GM21360 (cell line): Measurements from ENCODE around the gene F8.
"Not testable (repeated sequence)": the region's sequence is repeated elsewhere in the genome, so short reads cannot be mapped to it uniquely, and the experiment has no call there.

Experiments
- ATAC-seq: cut with Tn5 transposase; IDR thresholded peaks from one replicate; pipeline ENCODE4 v1.9.1; 2021; ENCODE audit warnings: mild to moderate bottlenecking, moderate library complexity; ENCODE audit not compliant: unreplicated experiment

Gene F8

GRCh38 chrX:154886069-154886788 lies 136.3 kb downstream of the F8 start, which contains the start of gene F8A1:
TSS of gene F8A1 (plus strand) at chrX:154886355. CDS start at chrX:154886375, 20 bp downstream.
- peak; percentile 48 for ATAC-seq

- not testable (repeated sequence) for ATAC-seq
Measured at GRCh38 chrX:154885549-154885948, 137.0 kb downstream of the F8 start.

- not testable (repeated sequence) for ATAC-seq
Measured at GRCh38 chrX:154885057-154885456, 137.5 kb downstream of the F8 start.

- not testable (repeated sequence) for ATAC-seq
Measured at GRCh38 chrX:154884069-154884468, 138.5 kb downstream of the F8 start.

GRCh38 chrX:154873329-154873728 lies 149.2 kb downstream of the F8 start:
- ATAC-seq, result no peak

GRCh38 chrX:154868522-154868921 lies 154.0 kb downstream of the F8 start:
- not testable (repeated sequence) for ATAC-seq

- ATAC-seq, result no peak
Measured at GRCh38 chrX:154855256-154855655, 167.3 kb downstream of the F8 start.

GRCh38 chrX:154850957-154851611 lies 171.4 kb downstream of the F8 start:
- no peak for ATAC-seq

GRCh38 chrX:154840856-154841255 lies 181.7 kb downstream of the F8 start:
- ATAC-seq, result no peak

GRCh38 chrX:154836163-154836562 lies 186.4 kb downstream of the F8 start:
- ATAC-seq, result no peak

- ATAC-seq, result no peak
Measured at GRCh38 chrX:154834562-154834961, 188.0 kb downstream of the F8 start, which contains the start of gene SMIM9. TSS of gene SMIM9 (minus strand) at chrX:154834662. CDS start at chrX:154830856, 3,806 bp downstream.

GRCh38 chrX:154833746-154834274 lies 188.7 kb downstream of the F8 start:
- ATAC-seq, result no peak

- ATAC-seq, result no peak
Measured at GRCh38 chrX:154829926-154830442, 192.5 kb downstream of the F8 start.

- no peak for ATAC-seq
Measured at GRCh38 chrX:154829134-154829533, 193.4 kb downstream of the F8 start.

- ATAC-seq, result no peak
Measured at GRCh38 chrX:154828016-154828408, 194.5 kb downstream of the F8 start.

GRCh38 chrX:154827194-154828015 lies 195.1 kb downstream of the F8 start:
- peak; percentile 69 for ATAC-seq

GRCh38 chrX:154825586-154825985 lies 196.9 kb downstream of the F8 start:
- ATAC-seq, result not testable (repeated sequence)

GRCh38 chrX:154824638-154825037 lies 197.9 kb downstream of the F8 start:
- no peak for ATAC-seq

- ATAC-seq, result no peak
Measured at GRCh38 chrX:154822029-154822428, 200.5 kb downstream of the F8 start.

GRCh38 chrX:154821523-154821922 lies 201.0 kb downstream of the F8 start:
- no peak for ATAC-seq
